Endodermal cell (in vitro differentiated cells): ENCODE results near the gene ANKUB1. TPM values are rescaled to one million over a fixed set of nuclear protein-coding genes. Genes with fewer than 3 reads are reported as not detected.

Experiments
- DNase-seq: peaks from one replicate; pipeline ENCODE4 v3.0.0-alpha.2; 2017
- H3K27ac ChIP-seq: 2 replicates; pipeline ENCODE4 v1.5.1; 2013; ENCODE audit warnings: mild to moderate bottlenecking, low read depth, low read length, moderate library complexity
- H3K27me3 ChIP-seq: 2 replicates; pipeline ENCODE4 v1.6.1; 2013; ENCODE audit warnings: mild to moderate bottlenecking, low read length, moderate library complexity; ENCODE audit not compliant: insufficient read depth, control insufficient read depth, poor library complexity, severe bottlenecking
- H3K36me3 ChIP-seq: 2 replicates; pipeline ENCODE4 v1.7.0; 2013; ENCODE audit warnings: mild to moderate bottlenecking, low read length, moderate library complexity; ENCODE audit not compliant: control insufficient read depth, insufficient read depth
- H3K4me1 ChIP-seq: one replicate; pipeline ENCODE4 v1.7.0; 2013; ENCODE audit warnings: low read length; ENCODE audit not compliant: control insufficient read depth, insufficient read depth
- H3K4me3 ChIP-seq: 2 replicates; pipeline ENCODE4 v1.5.1; 2013; ENCODE audit warnings: mild to moderate bottlenecking, low read length, moderate library complexity
- H3K9ac ChIP-seq: 2 replicates; pipeline ENCODE4 v1.6.1; 2013; ENCODE audit warnings: mild to moderate bottlenecking, low read length, moderate library complexity; ENCODE audit not compliant: poor library complexity, severe bottlenecking; ENCODE audit errors: extremely low read depth
- H3K9me3 ChIP-seq: 2 replicates; pipeline ENCODE4 v1.6.1; 2013; ENCODE audit warnings: mild to moderate bottlenecking, low read length, moderate library complexity; ENCODE audit not compliant: control insufficient read depth
- H3K27ac Mint-ChIP-seq: 2 replicates; pipeline ENCODE4 v1.8.0; 2020; ENCODE audit warnings: mixed read lengths
- H3K27me3 Mint-ChIP-seq: 2 replicates; pipeline ENCODE4 v1.8.0; 2021; ENCODE audit warnings: mild to moderate bottlenecking, mixed read lengths; ENCODE audit not compliant: insufficient read depth
- H3K36me3 Mint-ChIP-seq: 2 replicates; pipeline ENCODE4 v1.8.0; 2020; ENCODE audit warnings: low read depth, mixed read lengths
- H3K4me1 Mint-ChIP-seq: 2 replicates; pipeline ENCODE4 v1.8.0; 2020; ENCODE audit warnings: mixed read lengths
- H3K4me3 Mint-ChIP-seq: 2 replicates; pipeline ENCODE4 v1.8.0; 2020; ENCODE audit warnings: mild to moderate bottlenecking, moderate library complexity, mixed read lengths
- H3K9me3 Mint-ChIP-seq: 2 replicates; pipeline ENCODE4 v1.8.0; 2020; ENCODE audit warnings: mild to moderate bottlenecking, mixed read lengths
- CTCF ChIP-seq: fragments of 200-600 bp; sonication (generic); conservative IDR thresholded peaks from 2 replicates; pipeline ENCODE4 v1.5.0; 2021; ENCODE audit warnings: antibody characterized with exemption, mild to moderate bottlenecking
- WGBS, 2 experiments: methylation state at CpG; one replicate each; pipeline versions ENCODE4 v1.1.5 to v1.1.7; 2013; ENCODE audit warnings: missing lambda C conversion rate in 2 of 2, mixed read lengths in 1 of 2; ENCODE audit not compliant: insufficient coverage in 1 of 2, insufficient read length in 1 of 2; 5-methylcytosine and 5-hydroxymethylcytosine counted together
- total RNA-seq, 2 donors: library from RNA; stranded (reverse); fragmentation: NEBNext Ultra II Directional in 1 of 2; extraction: Animal tissue kit (Norgen Biotek cat#: 25700) in 1 of 2; gene quantifications; 2 replicates in 1 of 2; 3 replicates in 1 of 2; pipeline ENCODE4 v1.2.1, GENCODE V29; 2021

Gene ANKUB1
- total RNA-seq, 2 donors from 2014 or later: not detected

- DNase-seq: peak; percentile 71
- WGBS, 2 experiments: 2% methylated on average over 17 to 29 of the region's 29 CpGs
- no peaks in the 10 kb centered on the region for H3K4me1 ChIP-seq
- Mint-ChIP-seq H3K4me1 (peaks cover 18% of the 10 kb centered on the region), H3K36me3 (peaks cover 3% of the 10 kb centered on the region), H3K4me3 (peak overlapping the region; percentile 91), H3K27ac (peak overlapping the region; percentile 98), H3K9me3 (no peaks in the 10 kb centered on the region), H3K27me3 (no peaks in the 10 kb centered on the region)
- TF ChIP-seq CTCF: no peak
- no peaks in the 10 kb centered on the region for H3K9me3 ChIP-seq
- H3K9ac ChIP-seq: peak overlapping the region; percentile 21
- H3K27me3 ChIP-seq: no peaks in the 10 kb centered on the region
- H3K27ac ChIP-seq: peak overlapping the region; percentile 54
- peak overlapping the region; percentile 89 for H3K4me3 ChIP-seq
- H3K36me3 ChIP-seq: no peaks in the 10 kb centered on the region
Observed at GRCh38 chr3:149813367-149814281, 21.3 kb upstream of the ANKUB1 start.

GRCh38 chr3:149812606-149813366, 20.4 kb upstream of the ANKUB1 start, which contains the start of gene RNF13:
RNF13 (plus strand) TSS chr3:149813215; CDS start chr3:149846027, 32,812 bp downstream.
- H3K9me3 ChIP-seq: no peaks in the 10 kb centered on the region
- H3K36me3 ChIP-seq: no peaks in the 10 kb centered on the region
- no peaks in the 10 kb centered on the region for H3K4me1 ChIP-seq
- peak within 1 kb of the TSS; percentile 54 for H3K27ac ChIP-seq
- no peaks in the 10 kb centered on the region for H3K27me3 Mint-ChIP-seq
- TF ChIP-seq CTCF: no peak
- DNase-seq: peak; percentile 98
- peaks cover 3% of the 10 kb centered on the region for H3K36me3 Mint-ChIP-seq
- peak within 1 kb of the TSS; percentile 91 for H3K4me3 Mint-ChIP-seq
- H3K27ac Mint-ChIP-seq: peak within 1 kb of the TSS; percentile 98
- no peaks in the 10 kb centered on the region for H3K9me3 Mint-ChIP-seq
- peak within 1 kb of the TSS; percentile 89 for H3K4me3 ChIP-seq
- no peaks in the 10 kb centered on the region for H3K27me3 ChIP-seq
- peak within 1 kb of the TSS; percentile 21 for H3K9ac ChIP-seq
- H3K4me1 Mint-ChIP-seq: peaks cover 18% of the 10 kb centered on the region
- WGBS, 2 experiments: 0 to 3% methylated on average over 38 to 56 of the region's 56 CpGs

- H3K36me3 Mint-ChIP-seq: peaks cover 3% of the 10 kb centered on the region
- no peaks in the 10 kb centered on the region for H3K36me3 ChIP-seq
- peak overlapping the region; percentile 54 for H3K27ac ChIP-seq
- WGBS, 2 experiments: 63% methylated on average over 13 of the region's 13 CpGs
- DNase-seq: no peak
- peak overlapping the region; percentile 91 for H3K4me3 Mint-ChIP-seq
- peaks cover 18% of the 10 kb centered on the region for H3K4me1 Mint-ChIP-seq
- no peaks in the 10 kb centered on the region for H3K27me3 Mint-ChIP-seq
- no peak overlapping the region for H3K9ac ChIP-seq
- no peaks in the 10 kb centered on the region for H3K9me3 Mint-ChIP-seq
- peak overlapping the region; percentile 98 for H3K27ac Mint-ChIP-seq
- no peak for TF ChIP-seq CTCF
- H3K27me3 ChIP-seq: no peaks in the 10 kb centered on the region
- H3K4me1 ChIP-seq: no peaks in the 10 kb centered on the region
- H3K9me3 ChIP-seq: no peaks in the 10 kb centered on the region
- H3K4me3 ChIP-seq: peak overlapping the region; percentile 89
Observed at GRCh38 chr3:149812165-149812605, 19.8 kb upstream of the ANKUB1 start.
